ENCODE results near the gene AKT3. TPM values are rescaled to one million over a fixed set of nuclear protein-coding genes. Genes with fewer than 3 reads are reported as not detected.

AKT3 gene
- total RNA-seq, 1 donor from 2014 or later = 38.5 TPM

GRCh38 chr1:243513726-243514491 is 336.1 kb downstream of the AKT3 start:
- H3K27me3 Mint-ChIP-seq = no peaks in the 10 kb centered on the region
- peaks cover 20% of the 10 kb centered on the region for H3K36me3 Mint-ChIP-seq (ENCODE audit: low read depth)
- no peak overlapping the region for H3K4me3 Mint-ChIP-seq
- intact Hi-C loops (cut with micrococcal nuclease) = no loop called here
- no peak for DNase-seq
- no peak overlapping the region for H3K27ac Mint-ChIP-seq
- peaks cover 8% of the 10 kb centered on the region for H3K4me1 Mint-ChIP-seq
- peaks cover 4% of the 10 kb centered on the region for H3K9me3 Mint-ChIP-seq

GRCh38 chr1:243510928-243511327 is 339.1 kb downstream of the AKT3 start:
- intact Hi-C loops (cut with micrococcal nuclease) = no loop called here
- Mint-ChIP-seq H3K4me3 (no peak overlapping the region), H3K4me1 (peaks cover 16% of the 10 kb centered on the region), H3K9me3 (no peaks in the 10 kb centered on the region), H3K36me3 (ENCODE audit: low read depth) (peaks cover 14% of the 10 kb centered on the region), H3K27ac (no peak overlapping the region), H3K27me3 (no peaks in the 10 kb centered on the region)
- no peak for DNase-seq

GRCh38 chr1:243508943-243509342 is 341.1 kb downstream of the AKT3 start:
- Mint-ChIP-seq H3K9me3 (no peaks in the 10 kb centered on the region), H3K4me3 (no peak overlapping the region), H3K27ac (no peak overlapping the region), H3K27me3 (no peaks in the 10 kb centered on the region), H3K36me3 (ENCODE audit: low read depth) (peaks cover 13% of the 10 kb centered on the region), H3K4me1 (peaks cover 9% of the 10 kb centered on the region)
- DNase-seq = no peak
- intact Hi-C loops (cut with micrococcal nuclease) = no loop called here

- Mint-ChIP-seq H3K9me3 (no peaks in the 10 kb centered on the region), H3K4me1 (peaks cover 9% of the 10 kb centered on the region), H3K27ac (peak overlapping the region; percentile 31), H3K4me3 (no peak overlapping the region), H3K36me3 (ENCODE audit: low read depth) (peaks cover 18% of the 10 kb centered on the region), H3K27me3 (no peaks in the 10 kb centered on the region)
- DNase-seq = no peak
- intact Hi-C loops (cut with micrococcal nuclease) = no loop called here
Observed at GRCh38 chr1:243508303-243508713, 341.7 kb downstream of the AKT3 start.

- intact Hi-C loops (cut with micrococcal nuclease) = no loop called here
- Mint-ChIP-seq H3K36me3 (ENCODE audit: low read depth) (peaks cover 22% of the 10 kb centered on the region), H3K27me3 (no peaks in the 10 kb centered on the region), H3K4me3 (no peak overlapping the region), H3K9me3 (no peaks in the 10 kb centered on the region), H3K4me1 (peaks cover 9% of the 10 kb centered on the region), H3K27ac (no peak overlapping the region)
- DNase-seq = no peak
Observed at GRCh38 chr1:243507672-243508302, 342.3 kb downstream of the AKT3 start.

GRCh38 chr1:243507001-243507671 is 342.9 kb downstream of the AKT3 start:
- intact Hi-C loops (cut with micrococcal nuclease) = no loop called here
- Mint-ChIP-seq H3K4me3 (no peak overlapping the region), H3K4me1 (peaks cover 9% of the 10 kb centered on the region), H3K9me3 (no peaks in the 10 kb centered on the region), H3K27ac (no peak overlapping the region), H3K36me3 (ENCODE audit: low read depth) (peaks cover 25% of the 10 kb centered on the region), H3K27me3 (no peaks in the 10 kb centered on the region)
- peak; percentile 52 for DNase-seq

- peaks cover 19% of the 10 kb centered on the region for H3K36me3 Mint-ChIP-seq (ENCODE audit: low read depth)
- H3K27me3 Mint-ChIP-seq = no peaks in the 10 kb centered on the region
- intact Hi-C loops (cut with micrococcal nuclease) = no loop called here
- no peak overlapping the region for H3K4me3 Mint-ChIP-seq
- DNase-seq = peak; percentile 44
- no peaks in the 10 kb centered on the region for H3K9me3 Mint-ChIP-seq
- peaks cover 9% of the 10 kb centered on the region for H3K4me1 Mint-ChIP-seq
- H3K27ac Mint-ChIP-seq = no peak overlapping the region
Observed at GRCh38 chr1:243505986-243506689, 343.9 kb downstream of the AKT3 start.

GRCh38 chr1:243503155-243503554 is 346.9 kb downstream of the AKT3 start:
- intact Hi-C loops (cut with micrococcal nuclease) = no loop called here
- H3K27me3 Mint-ChIP-seq = no peaks in the 10 kb centered on the region
- H3K9me3 Mint-ChIP-seq = no peaks in the 10 kb centered on the region
- no peak overlapping the region for H3K27ac Mint-ChIP-seq
- peaks cover 17% of the 10 kb centered on the region for H3K36me3 Mint-ChIP-seq (ENCODE audit: low read depth)
- H3K4me1 Mint-ChIP-seq = peaks cover 6% of the 10 kb centered on the region
- H3K4me3 Mint-ChIP-seq = no peak overlapping the region
- no peak for DNase-seq

- no peaks in the 10 kb centered on the region for H3K9me3 Mint-ChIP-seq
- no peaks in the 10 kb centered on the region for H3K27me3 Mint-ChIP-seq
- H3K36me3 Mint-ChIP-seq (ENCODE audit: low read depth) = peaks cover 17% of the 10 kb centered on the region
- intact Hi-C loops (cut with micrococcal nuclease) = no loop called here
- H3K4me1 Mint-ChIP-seq = peaks cover 4% of the 10 kb centered on the region
- no peak for DNase-seq
- H3K4me3 Mint-ChIP-seq = no peak overlapping the region
- H3K27ac Mint-ChIP-seq = no peak overlapping the region
Observed at GRCh38 chr1:243501002-243501401, 349.0 kb downstream of the AKT3 start.

- Mint-ChIP-seq H3K4me3 (no peak overlapping the region), H3K36me3 (ENCODE audit: low read depth) (peaks cover 17% of the 10 kb centered on the region), H3K4me1 (peaks cover 5% of the 10 kb centered on the region), H3K9me3 (no peaks in the 10 kb centered on the region), H3K27ac (no peak overlapping the region), H3K27me3 (no peaks in the 10 kb centered on the region)
- no peak for DNase-seq
- intact Hi-C loops (cut with micrococcal nuclease) = no loop called here
Observed at GRCh38 chr1:243500512-243500911, 349.5 kb downstream of the AKT3 start.

- no peak overlapping the region for H3K4me3 Mint-ChIP-seq
- H3K4me1 Mint-ChIP-seq = peaks cover 5% of the 10 kb centered on the region
- no peaks in the 10 kb centered on the region for H3K9me3 Mint-ChIP-seq
- H3K27ac Mint-ChIP-seq = no peak overlapping the region
- no peaks in the 10 kb centered on the region for H3K27me3 Mint-ChIP-seq
- no peak for DNase-seq
- peaks cover 14% of the 10 kb centered on the region for H3K36me3 Mint-ChIP-seq (ENCODE audit: low read depth)
- intact Hi-C loops (cut with micrococcal nuclease) = no loop called here
Observed at GRCh38 chr1:243499711-243500110, 350.3 kb downstream of the AKT3 start.

GRCh38 chr1:243499248-243499647 is 350.8 kb downstream of the AKT3 start:
- intact Hi-C loops (cut with micrococcal nuclease) = no loop called here
- H3K36me3 Mint-ChIP-seq (ENCODE audit: low read depth) = peaks cover 14% of the 10 kb centered on the region
- H3K4me3 Mint-ChIP-seq = no peak overlapping the region
- H3K27ac Mint-ChIP-seq = no peak overlapping the region
- no peak for DNase-seq
- H3K9me3 Mint-ChIP-seq = no peaks in the 10 kb centered on the region
- no peaks in the 10 kb centered on the region for H3K27me3 Mint-ChIP-seq
- H3K4me1 Mint-ChIP-seq = peaks cover 5% of the 10 kb centered on the region

- intact Hi-C loops (cut with micrococcal nuclease) = no loop called here
- DNase-seq = no peak
- Mint-ChIP-seq H3K27ac (no peak overlapping the region), H3K27me3 (no peaks in the 10 kb centered on the region), H3K4me3 (no peak overlapping the region), H3K4me1 (peaks cover 5% of the 10 kb centered on the region), H3K36me3 (ENCODE audit: low read depth) (peaks cover 8% of the 10 kb centered on the region), H3K9me3 (no peaks in the 10 kb centered on the region)
Observed at GRCh38 chr1:243497939-243498681, 351.9 kb downstream of the AKT3 start.

Data from activated CD4-positive, alpha-beta T cell treated with anti-CD3 and anti-CD28 coated beads, Interleukin-2, amount 10 ng/mL, durations not matched to agents 24 days and 14 days (primary cell).